ENCODE measurements around the gene LRRC4C. TPM values are rescaled to one million over a fixed set of nuclear protein-coding genes. Genes with fewer than 3 reads are reported as not detected.

LRRC4C gene
- total RNA-seq, 4 donors from 2014 or later, result 1.5 to 2.8 (median 1.7) TPM

- Histone ChIP-seq H3K4me1 (no peaks in the 10 kb centered on the region), H3K27me3 (no peaks in the 10 kb centered on the region), H3K36me3 (no peaks in the 10 kb centered on the region), H3K27ac (no peak overlapping the region), H3K4me3 (no peak overlapping the region), H3K9me3 (no peaks in the 10 kb centered on the region)
- TF ChIP-seq CTCF (IDR thresholded peaks at IDR 0.05), result no peak
- WGBS, 2 donors (ENCODE audit: low coverage in 1 of 2), result 42 to 56% methylated on average over 4 to 7 of the region's 7 CpGs
- ATAC-seq, result no peak
Observed at GRCh38 chr11:40825201-40825834, 634.1 kb downstream of the LRRC4C start.

- 58 to 60% methylated on average over 1 of the region's 1 CpG for WGBS, 2 donors (ENCODE audit: low coverage in 1 of 2)
- TF ChIP-seq POLR2A (IDR thresholded peaks at IDR 0.05), result no peak
- no peak for TF ChIP-seq CTCF (IDR thresholded peaks at IDR 0.05)
- TF ChIP-seq EP300 (IDR thresholded peaks at IDR 0.05), result no peak
- no peak for TF ChIP-seq POLR2AphosphoS5 (IDR thresholded peaks at IDR 0.05)
Observed at GRCh38 chr11:40819230-40819629, 640.2 kb downstream of the LRRC4C start.

GRCh38 chr11:40816976-40817375, 642.5 kb downstream of the LRRC4C start:
- WGBS, 2 donors (ENCODE audit: low coverage in 1 of 2), result 82 to 85% methylated on average over 2 of the region's 2 CpGs
- H3K36me3 ChIP-seq, result no peaks in the 10 kb centered on the region
- TF ChIP-seq POLR2AphosphoS5 (IDR thresholded peaks at IDR 0.05), result no peak
- no peak for TF ChIP-seq CTCF (IDR thresholded peaks at IDR 0.05)
- TF ChIP-seq POLR2A (IDR thresholded peaks at IDR 0.05), result no peak
- no peak for TF ChIP-seq EP300 (IDR thresholded peaks at IDR 0.05)

More at GRCh38 chr11:40819230-40819629, 640.2 kb downstream of the LRRC4C start:
- Histone ChIP-seq H3K27me3 (no peaks in the 10 kb centered on the region), H3K4me3 (no peak overlapping the region), H3K27ac (no peak overlapping the region), H3K36me3 (no peaks in the 10 kb centered on the region), H3K9me3 (no peaks in the 10 kb centered on the region), H3K4me1 (no peaks in the 10 kb centered on the region)
- no peak for ATAC-seq

GRCh38 chr11:40797981-40798380, 661.5 kb downstream of the LRRC4C start:
- H3K36me3 ChIP-seq, result no peaks in the 10 kb centered on the region
- no peaks in the 10 kb centered on the region for H3K9me3 ChIP-seq
- TF ChIP-seq POLR2A (IDR thresholded peaks at IDR 0.05) (no peak), EP300 (IDR thresholded peaks at IDR 0.05) (no peak), CTCF (IDR thresholded peaks at IDR 0.05) (no peak), POLR2AphosphoS5 (IDR thresholded peaks at IDR 0.05) (no peak)
- H3K4me1 ChIP-seq, result no peaks in the 10 kb centered on the region
- H3K27me3 ChIP-seq, result no peaks in the 10 kb centered on the region
- ATAC-seq, result no peak
- H3K4me3 ChIP-seq, result no peak overlapping the region
- 67 to 83% methylated on average over 1 of the region's 1 CpG for WGBS, 2 donors (ENCODE audit: low coverage in 1 of 2)
- no peak overlapping the region for H3K27ac ChIP-seq

More at GRCh38 chr11:40816976-40817375, 642.5 kb downstream of the LRRC4C start:
- H3K27me3 ChIP-seq, result no peaks in the 10 kb centered on the region
- no peak overlapping the region for H3K27ac ChIP-seq
- H3K4me1 ChIP-seq, result no peaks in the 10 kb centered on the region
- no peak overlapping the region for H3K4me3 ChIP-seq
- no peaks in the 10 kb centered on the region for H3K9me3 ChIP-seq
- no peak for ATAC-seq

- H3K4me1 ChIP-seq, result no peaks in the 10 kb centered on the region
Observed at GRCh38 chr11:40787224-40787623, 672.2 kb downstream of the LRRC4C start.

More at GRCh38 chr11:40787224-40787623, 672.2 kb downstream of the LRRC4C start:
- no peak overlapping the region for H3K27ac ChIP-seq
- H3K4me3 ChIP-seq, result no peak overlapping the region
- no peaks in the 10 kb centered on the region for H3K36me3 ChIP-seq
- no peak for TF ChIP-seq CTCF (IDR thresholded peaks at IDR 0.05)
- TF ChIP-seq POLR2A (IDR thresholded peaks at IDR 0.05), result no peak
- TF ChIP-seq EP300 (IDR thresholded peaks at IDR 0.05), result no peak
- TF ChIP-seq POLR2AphosphoS5 (IDR thresholded peaks at IDR 0.05), result no peak
- 32 to 41% methylated on average over 5 of the region's 5 CpGs for WGBS, 2 donors (ENCODE audit: low coverage in 1 of 2)
- ATAC-seq, result no peak
- H3K27me3 ChIP-seq, result no peaks in the 10 kb centered on the region
- no peaks in the 10 kb centered on the region for H3K9me3 ChIP-seq

Data from gastroesophageal sphincter (tissue), 4 donors.